ENCODE results near the gene CCL13. TPM values are rescaled to one million over a fixed set of nuclear protein-coding genes. Genes with fewer than 3 reads are reported as not detected.
A peak's percentile ranks its signal among the peaks of the same experiment; 100 is the strongest.

Gene CCL13
- total RNA-seq, 2 experiments from 2014 or later: not detected

GRCh38 chr17:34378664-34379101 is 22.4 kb downstream of the CCL13 start:
- Mint-ChIP-seq H3K9me3 (ENCODE audit: low read depth) (no peaks in the 10 kb centered on the region), H3K27ac (peak overlapping the region; percentile 85), H3K27me3 (peaks cover 3% of the 10 kb centered on the region), H3K4me3 (peak overlapping the region; percentile 63), H3K36me3 (peaks cover 4% of the 10 kb centered on the region), H3K4me1 (peaks cover 68% of the 10 kb centered on the region)
- CTCF ChIA-PET: interaction anchor here (0.8 to 2.8 kb wide), 8 partner anchors 9 to 178 kb away, joined by 3 to 38 read pairs (median 6); partner anchors contain the start of gene CCL1
- peak; percentile 80 for ATAC-seq
- peak; percentile 72 for DNase-seq

DNA sequence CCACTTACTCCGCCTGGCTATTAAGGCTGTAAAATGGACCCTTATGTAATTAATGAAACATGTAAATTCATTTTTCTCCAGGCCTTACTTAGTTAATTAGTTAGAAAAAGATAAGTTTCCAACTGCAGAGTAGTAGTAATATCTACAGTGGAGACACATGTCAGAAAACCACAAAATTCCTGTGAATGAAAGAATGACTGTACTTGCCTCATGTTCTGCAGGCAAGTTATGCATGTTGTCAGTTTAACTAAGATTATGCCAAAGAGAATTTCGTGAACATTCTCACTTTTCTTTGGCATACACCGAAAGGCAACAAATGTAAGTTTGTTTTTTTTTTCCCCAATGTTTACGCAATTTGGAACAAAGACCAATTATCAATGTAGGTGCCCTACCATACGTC is 23.6 kb downstream of the CCL13 start:
- Mint-ChIP-seq H3K9me3 (ENCODE audit: low read depth) (no peaks in the 10 kb centered on the region), H3K4me1 (peaks cover 77% of the 10 kb centered on the region), H3K4me3 (no peak overlapping the region), H3K27ac (peak overlapping the region; percentile 85), H3K36me3 (peaks cover 4% of the 10 kb centered on the region), H3K27me3 (peaks cover 3% of the 10 kb centered on the region)
- no peak for ATAC-seq
- no peak for DNase-seq
- CTCF ChIA-PET: interaction anchor here (0.9 to 1.9 kb wide), 3 partner anchors 9 to 41 kb away, joined by 3 to 4 read pairs (median 4); no protein-coding TSS in a partner anchor

- CTCF ChIA-PET: interaction anchor here (0.9 to 10.1 kb wide), 6 partner anchors 10 to 182 kb away, joined by 3 to 99 read pairs (median 8); partner anchors contain the start of gene CCL1
- no peak overlapping the region for H3K4me3 Mint-ChIP-seq
- no peaks in the 10 kb centered on the region for H3K9me3 Mint-ChIP-seq (ENCODE audit: low read depth)
- H3K36me3 Mint-ChIP-seq: no peaks in the 10 kb centered on the region
- peak overlapping the region; percentile 77 for H3K27ac Mint-ChIP-seq
- peaks cover 91% of the 10 kb centered on the region for H3K4me1 Mint-ChIP-seq
- DNase-seq: peak; percentile 74
- ATAC-seq: peak; percentile 45
- H3K27me3 Mint-ChIP-seq: no peaks in the 10 kb centered on the region
These were observed 26.4 kb downstream of the CCL13 start for GRCh38 chr17:34382621-34383124.

GRCh38 chr17:34383216-34383615 is 26.9 kb downstream of the CCL13 start:
- CTCF ChIA-PET: interaction anchor here (0.9 to 10.1 kb wide), 5 partner anchors 9 to 182 kb away, joined by 4 to 99 read pairs (median 12); partner anchors contain the start of gene CCL1
- Mint-ChIP-seq H3K36me3 (no peaks in the 10 kb centered on the region), H3K9me3 (ENCODE audit: low read depth) (no peaks in the 10 kb centered on the region), H3K4me3 (no peak overlapping the region), H3K27ac (peak overlapping the region; percentile 77), H3K27me3 (no peaks in the 10 kb centered on the region), H3K4me1 (peaks cover 92% of the 10 kb centered on the region)
- ATAC-seq (no peak), DNase-seq (no peak)

DNA sequence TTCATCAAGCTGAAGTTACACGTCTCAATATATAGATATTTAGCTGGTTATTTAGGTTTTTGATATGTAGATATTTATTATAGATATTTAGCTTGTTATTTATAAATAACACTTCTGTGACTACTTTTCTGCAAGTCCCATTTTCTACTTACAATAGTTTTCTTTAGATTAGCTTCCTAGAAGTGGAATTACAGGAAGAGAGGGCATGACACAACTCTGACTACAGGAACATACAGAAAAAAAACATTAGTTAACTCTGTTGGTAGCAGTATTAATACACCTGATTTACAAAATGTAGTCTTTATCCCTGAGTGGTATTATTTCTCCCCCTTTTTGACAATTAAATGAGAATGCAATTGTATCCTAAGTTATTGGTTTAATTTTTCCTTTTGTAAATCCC is 28.0 kb downstream of the CCL13 start:
- ATAC-seq (no peak), DNase-seq (no peak)
- CTCF ChIA-PET: interaction anchor here (3.1 to 10.1 kb wide), 3 partner anchors 8 to 23 kb away, joined by 12 to 99 read pairs (median 92); partner anchors contain the start of gene CCL1
- no peak overlapping the region for H3K4me3 Mint-ChIP-seq
- H3K27ac Mint-ChIP-seq: peak overlapping the region; percentile 48
- no peaks in the 10 kb centered on the region for H3K27me3 Mint-ChIP-seq
- peaks cover 88% of the 10 kb centered on the region for H3K4me1 Mint-ChIP-seq
- H3K36me3 Mint-ChIP-seq: no peaks in the 10 kb centered on the region
- no peaks in the 10 kb centered on the region for H3K9me3 Mint-ChIP-seq (ENCODE audit: low read depth)

DNA sequence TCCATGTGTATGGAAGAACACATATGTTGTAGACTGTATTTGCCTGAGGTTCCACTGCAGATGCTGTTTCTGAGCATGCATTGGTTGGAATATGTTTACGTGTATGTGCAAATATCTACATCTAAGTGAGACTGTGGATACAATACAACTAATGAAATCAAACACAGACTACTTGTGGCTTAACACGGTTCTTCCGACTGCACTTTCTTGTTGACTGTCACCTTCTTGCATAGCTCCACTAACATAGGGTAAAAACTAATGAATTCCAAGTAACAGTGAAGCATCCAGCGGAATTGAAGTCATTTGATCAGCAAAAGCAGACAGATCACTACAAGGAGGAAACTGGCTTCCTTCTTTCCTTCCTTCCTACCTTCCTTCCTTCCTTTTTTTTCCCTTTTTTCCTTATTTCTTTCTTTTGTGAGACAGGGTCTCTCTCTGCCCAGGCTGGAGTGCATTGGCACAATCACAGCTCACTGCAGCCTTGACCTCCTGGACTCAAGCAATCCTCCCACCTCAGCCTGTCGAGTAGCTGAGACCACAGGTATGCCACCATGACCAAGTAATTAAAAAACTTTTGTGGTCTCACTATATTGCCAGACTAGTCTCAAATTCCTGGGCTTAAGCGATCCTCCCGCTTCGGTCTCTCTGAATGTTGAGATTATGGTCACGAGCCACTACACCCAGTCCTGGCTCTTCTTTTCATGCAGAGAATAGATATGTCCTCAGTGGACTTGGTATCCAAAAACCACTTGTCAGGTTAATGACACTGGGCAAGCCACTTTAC is 28.7 kb downstream of the CCL13 start:
- no peak for ATAC-seq
- H3K27me3 Mint-ChIP-seq: no peaks in the 10 kb centered on the region
- H3K4me3 Mint-ChIP-seq: no peak overlapping the region
- H3K27ac Mint-ChIP-seq: peak overlapping the region; percentile 50
- H3K36me3 Mint-ChIP-seq: no peaks in the 10 kb centered on the region
- H3K4me1 Mint-ChIP-seq: peaks cover 88% of the 10 kb centered on the region
- no peaks in the 10 kb centered on the region for H3K9me3 Mint-ChIP-seq (ENCODE audit: low read depth)
- DNase-seq: no peak
- CTCF ChIA-PET: interaction anchor here (9.5 to 10.1 kb wide), 2 partner anchors 14 to 24 kb away, joined by 92 to 99 read pairs; partner anchors contain the start of gene CCL1

DNA sequence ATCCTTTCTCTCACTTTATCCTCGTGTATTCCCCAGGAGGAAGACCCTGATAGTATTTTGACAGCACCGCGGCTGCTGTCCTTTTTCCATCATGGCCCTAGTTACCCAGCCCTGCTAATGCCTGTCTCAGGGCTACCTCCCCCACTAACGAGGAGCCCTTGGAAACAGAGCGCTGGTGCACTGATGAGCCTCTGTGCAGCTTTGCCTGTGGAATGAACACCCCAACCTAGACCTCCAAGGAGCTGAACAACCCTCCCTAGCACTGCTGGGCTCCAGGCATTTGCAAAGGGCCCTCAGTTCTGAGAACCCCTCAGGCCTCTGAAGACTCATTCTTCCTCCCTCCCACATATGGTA is 30.0 kb downstream of the CCL13 start:
- no peak overlapping the region for H3K4me3 Mint-ChIP-seq

GRCh38 chr17:34386697-34387550 is 30.6 kb downstream of the CCL13 start:
- Mint-ChIP-seq H3K27ac (peak overlapping the region; percentile 70), H3K27me3 (peaks cover 3% of the 10 kb centered on the region), H3K9me3 (ENCODE audit: low read depth) (no peaks in the 10 kb centered on the region), H3K4me1 (peaks cover 83% of the 10 kb centered on the region), H3K36me3 (no peaks in the 10 kb centered on the region), H3K4me3 (no peak overlapping the region)
- CTCF ChIA-PET: interaction anchor here (0.7 to 10.1 kb wide), 6 partner anchors 9 to 33 kb away, joined by 3 to 99 read pairs (median 4); partner anchors contain the start of genes CCL1 and CCL13
- DNase-seq (peak; percentile 55), ATAC-seq (peak; percentile 10)

More for the DNA sequence above, 30.0 kb downstream of the CCL13 start:
- no peaks in the 10 kb centered on the region for H3K9me3 Mint-ChIP-seq (ENCODE audit: low read depth)
- H3K27me3 Mint-ChIP-seq: peaks cover 3% of the 10 kb centered on the region
- peaks cover 87% of the 10 kb centered on the region for H3K4me1 Mint-ChIP-seq
- DNase-seq: no peak
- peak overlapping the region; percentile 70 for H3K27ac Mint-ChIP-seq
- ATAC-seq: no peak
- CTCF ChIA-PET: interaction anchor here (9.5 to 10.1 kb wide), 2 partner anchors 13 to 25 kb away, joined by 92 to 99 read pairs; partner anchors contain the start of gene CCL1
- no peaks in the 10 kb centered on the region for H3K36me3 Mint-ChIP-seq

DNA sequence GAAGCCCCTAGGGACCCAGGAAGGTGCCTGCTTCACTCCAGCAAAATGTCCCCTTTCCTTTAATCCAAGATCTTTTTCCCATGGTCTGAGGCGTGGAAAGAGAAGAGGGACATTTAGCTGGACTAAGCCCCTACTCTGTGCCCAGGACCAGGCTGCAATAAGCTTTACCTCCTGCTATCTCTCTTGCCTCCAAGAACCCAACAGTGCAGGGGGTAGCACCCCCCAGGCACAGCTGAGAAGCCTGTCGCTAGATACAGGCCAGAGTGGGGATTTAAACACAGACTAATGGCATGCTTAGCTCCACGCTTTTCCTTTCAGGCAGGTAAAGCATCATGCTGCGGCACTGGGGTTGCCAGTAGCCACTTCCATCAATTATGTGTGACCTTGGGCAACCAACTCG is 31.3 kb downstream of the CCL13 start:
- no peaks in the 10 kb centered on the region for H3K36me3 Mint-ChIP-seq
- peak overlapping the region; percentile 70 for H3K27ac Mint-ChIP-seq
- peaks cover 78% of the 10 kb centered on the region for H3K4me1 Mint-ChIP-seq
- no peak for ATAC-seq
- H3K27me3 Mint-ChIP-seq: peaks cover 3% of the 10 kb centered on the region
- CTCF ChIA-PET: interaction anchor here (0.7 to 10.1 kb wide), 8 partner anchors 9 to 33 kb away, joined by 3 to 99 read pairs (median 4); partner anchors contain the start of genes CCL1 and CCL13
- no peak overlapping the region for H3K4me3 Mint-ChIP-seq
- no peaks in the 10 kb centered on the region for H3K9me3 Mint-ChIP-seq (ENCODE audit: low read depth)
- DNase-seq: no peak

GRCh38 chr17:34389126-34389750 is 33.0 kb downstream of the CCL13 start:
- Mint-ChIP-seq H3K9me3 (ENCODE audit: low read depth) (no peaks in the 10 kb centered on the region), H3K4me1 (peaks cover 64% of the 10 kb centered on the region), H3K36me3 (peaks cover 2% of the 10 kb centered on the region), H3K27ac (peak overlapping the region; percentile 72), H3K4me3 (peak overlapping the region; percentile 34), H3K27me3 (peaks cover 3% of the 10 kb centered on the region)
- peak; percentile 76 for ATAC-seq
- CTCF ChIA-PET: interaction anchor here (1.2 to 10.1 kb wide), 8 partner anchors 9 to 189 kb away, joined by 3 to 99 read pairs (median 4); partner anchors contain the start of gene CCL1
- DNase-seq: peak; percentile 74

GRCh38 chr17:34390649-34391048 is 34.4 kb downstream of the CCL13 start:
- peaks cover 3% of the 10 kb centered on the region for H3K36me3 Mint-ChIP-seq
- H3K4me1 Mint-ChIP-seq: peaks cover 49% of the 10 kb centered on the region
- H3K4me3 Mint-ChIP-seq: no peak overlapping the region

GRCh38 chr17:34391241-34391640 is 35.0 kb downstream of the CCL13 start:
- CTCF ChIA-PET: interaction anchor here (3.2 to 10.1 kb wide), 2 partner anchors 8 to 30 kb away, joined by 15 to 99 read pairs; no protein-coding TSS in a partner anchor
- Mint-ChIP-seq H3K36me3 (peaks cover 3% of the 10 kb centered on the region), H3K4me3 (no peak overlapping the region), H3K27ac (no peak overlapping the region), H3K9me3 (ENCODE audit: low read depth) (no peaks in the 10 kb centered on the region), H3K27me3 (peaks cover 5% of the 10 kb centered on the region), H3K4me1 (peaks cover 44% of the 10 kb centered on the region)
- ATAC-seq (no peak), DNase-seq (no peak)

More at GRCh38 chr17:34390649-34391048, 34.4 kb downstream of the CCL13 start:
- CTCF ChIA-PET: interaction anchor here (1.4 to 10.1 kb wide), 5 partner anchors 9 to 190 kb away, joined by 4 to 99 read pairs (median 15); partner anchors contain the start of gene CCL1
- H3K27ac Mint-ChIP-seq: no peak overlapping the region
- H3K9me3 Mint-ChIP-seq (ENCODE audit: low read depth): no peaks in the 10 kb centered on the region
- ATAC-seq: no peak
- H3K27me3 Mint-ChIP-seq: peaks cover 3% of the 10 kb centered on the region
- DNase-seq: no peak
